Esophagus squamous epithelium (tissue), 4 donors: Measurements from ENCODE around the gene PLEKHA7.

Experiments
- POLR2A ChIP-seq, 4 donors: fragments of 450-650 bp; IDR thresholded peaks; one replicate each; pipeline ENCODE4 v1.6.1; 2017; ENCODE audit warnings: antibody characterized with exemption in 4 of 4, mild to moderate bottlenecking in 4 of 4, moderate library complexity in 3 of 4
- TF ChIP-seq, protein P1 (sequence below), 6 experiments: fragments of 450-650 bp in 4 of 6; fragments of 200-600 bp in 2 of 6; sonication (generic) in 2 of 6; IDR thresholded peaks; one replicate each; pipeline ENCODE4 v1.5.1; 2016 to 2019; ENCODE audit warnings: antibody characterized with exemption in 6 of 6, mild to moderate bottlenecking in 4 of 6, moderate library complexity in 4 of 6

DNA sequence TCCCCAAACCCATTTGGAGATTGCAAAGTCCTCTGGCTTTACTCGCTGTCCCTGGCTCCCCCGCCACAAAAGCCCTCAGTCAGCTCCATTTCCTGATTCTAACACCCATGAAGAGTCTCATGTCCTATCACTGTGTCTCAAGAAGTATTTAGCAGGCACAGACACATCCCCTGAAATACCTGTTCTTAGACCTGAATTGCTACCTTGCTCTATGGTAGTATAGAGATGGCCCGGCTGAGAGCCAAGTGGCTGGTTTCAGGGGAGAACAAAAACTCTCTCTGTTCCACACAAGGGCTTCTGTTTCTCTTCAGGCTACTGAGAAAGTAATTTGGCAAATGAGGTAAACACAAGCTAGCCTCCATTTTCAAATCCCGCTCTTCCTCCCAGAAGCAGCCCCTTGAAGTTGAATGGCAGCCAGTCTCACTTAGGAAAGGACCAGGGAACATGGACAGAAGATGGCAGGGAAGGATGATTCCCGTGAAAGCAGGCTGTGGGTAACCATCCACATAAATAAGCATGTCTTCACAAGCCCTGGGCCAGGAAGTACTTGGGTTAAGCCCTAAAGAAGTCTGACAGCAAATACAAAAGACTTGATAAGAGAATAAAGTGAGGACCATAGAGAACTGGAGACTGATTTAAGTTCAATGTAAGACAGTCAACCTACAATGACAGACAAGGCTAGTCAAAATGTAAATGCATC, 138.0 kb downstream of the PLEKHA7 start:
- TF ChIP-seq, protein P1, sequence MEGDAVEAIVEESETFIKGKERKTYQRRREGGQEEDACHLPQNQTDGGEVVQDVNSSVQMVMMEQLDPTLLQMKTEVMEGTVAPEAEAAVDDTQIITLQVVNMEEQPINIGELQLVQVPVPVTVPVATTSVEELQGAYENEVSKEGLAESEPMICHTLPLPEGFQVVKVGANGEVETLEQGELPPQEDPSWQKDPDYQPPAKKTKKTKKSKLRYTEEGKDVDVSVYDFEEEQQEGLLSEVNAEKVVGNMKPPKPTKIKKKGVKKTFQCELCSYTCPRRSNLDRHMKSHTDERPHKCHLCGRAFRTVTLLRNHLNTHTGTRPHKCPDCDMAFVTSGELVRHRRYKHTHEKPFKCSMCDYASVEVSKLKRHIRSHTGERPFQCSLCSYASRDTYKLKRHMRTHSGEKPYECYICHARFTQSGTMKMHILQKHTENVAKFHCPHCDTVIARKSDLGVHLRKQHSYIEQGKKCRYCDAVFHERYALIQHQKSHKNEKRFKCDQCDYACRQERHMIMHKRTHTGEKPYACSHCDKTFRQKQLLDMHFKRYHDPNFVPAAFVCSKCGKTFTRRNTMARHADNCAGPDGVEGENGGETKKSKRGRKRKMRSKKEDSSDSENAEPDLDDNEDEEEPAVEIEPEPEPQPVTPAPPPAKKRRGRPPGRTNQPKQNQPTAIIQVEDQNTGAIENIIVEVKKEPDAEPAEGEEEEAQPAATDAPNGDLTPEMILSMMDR (IDR thresholded peaks at IDR 0.05) = no peak
- no peak for TF ChIP-seq POLR2A (IDR thresholded peaks at IDR 0.05)
